HL-60 (cell line): ENCODE data around the gene ITGAD.

Source experiments
- DNase-seq, 2 experiments: peaks; one replicate each; pipeline ENCODE4 v3.0.0-alpha.2; 2010 to 2020; ENCODE audit warnings: low read depth in 1 of 2, low spot score in 1 of 2
- H3K27ac ChIP-seq: fragments of 250-450 bp; sonication (Bioruptor Pico); replicated peaks from 2 replicates; pipeline ENCODE4 v1.5.1; 2020; ENCODE audit warnings: mild to moderate bottlenecking, moderate library complexity
- H3K27me3 ChIP-seq: fragments of 250-450 bp; sonication (Bioruptor Pico); 2 replicates; pipeline ENCODE4 v1.5.1; 2021; ENCODE audit warnings: mild to moderate bottlenecking, moderate library complexity; ENCODE audit not compliant: insufficient read depth, poor library complexity, severe bottlenecking
- H3K4me3 ChIP-seq: replicated peaks from 2 replicates; pipeline ENCODE4 v1.5.1; 2011; ENCODE audit warnings: mild to moderate bottlenecking, control low read depth, low read length; ENCODE audit not compliant: insufficient read depth
- GABPA ChIP-seq: IDR thresholded peaks from 2 replicates; pipeline ENCODE4 v1.6.1; 2012; ENCODE audit warnings: low read depth
- POLR2AphosphoS5 ChIP-seq: IDR thresholded peaks from 2 replicates; pipeline ENCODE4 v1.6.1; 2012; ENCODE audit warnings: low read depth
- SPI1 ChIP-seq: IDR thresholded peaks from 2 replicates; pipeline ENCODE4 v1.6.1; 2012; ENCODE audit warnings: low read depth, mild to moderate bottlenecking, borderline replicate concordance
- TF ChIP-seq, protein P1 (sequence below): IDR thresholded peaks from one replicate; pipeline ENCODE4 v1.5.1; 2011; ENCODE audit warnings: low read length, control low read depth, inconsistent platforms; ENCODE audit not compliant: insufficient read depth
- TF ChIP-seq, protein P2 (sequence below): IDR thresholded peaks from 2 replicates; pipeline ENCODE4 v1.6.1; 2012; ENCODE audit warnings: low read depth; ENCODE audit not compliant: insufficient replicate concordance

The ITGAD gene

DNA sequence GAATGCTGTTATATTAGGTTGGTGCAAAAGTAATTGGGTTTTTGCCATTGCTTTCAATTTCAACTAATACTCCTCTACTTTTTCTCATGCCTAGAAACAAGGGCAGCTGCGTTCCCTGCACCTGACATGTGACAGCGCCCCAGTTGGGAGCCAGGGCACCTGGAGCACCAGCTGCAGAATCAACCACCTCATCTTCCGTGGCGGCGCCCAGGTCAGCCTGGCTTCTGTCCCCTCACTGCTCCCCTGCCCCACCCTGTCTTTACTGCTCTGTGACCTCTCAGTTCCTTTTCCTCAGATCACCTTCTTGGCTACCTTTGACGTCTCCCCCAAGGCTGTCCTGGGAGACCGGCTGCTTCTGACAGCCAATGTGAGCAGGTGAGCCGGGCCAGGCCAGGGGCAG is 16.4 kb upstream of the ITGAD start:
- Histone ChIP-seq H3K4me3 (no peak overlapping the region), H3K27ac (no peak overlapping the region), H3K27me3 (no peaks in the 10 kb centered on the region)
- TF ChIP-seq SPI1, result no peak
- TF ChIP-seq, protein P1, sequence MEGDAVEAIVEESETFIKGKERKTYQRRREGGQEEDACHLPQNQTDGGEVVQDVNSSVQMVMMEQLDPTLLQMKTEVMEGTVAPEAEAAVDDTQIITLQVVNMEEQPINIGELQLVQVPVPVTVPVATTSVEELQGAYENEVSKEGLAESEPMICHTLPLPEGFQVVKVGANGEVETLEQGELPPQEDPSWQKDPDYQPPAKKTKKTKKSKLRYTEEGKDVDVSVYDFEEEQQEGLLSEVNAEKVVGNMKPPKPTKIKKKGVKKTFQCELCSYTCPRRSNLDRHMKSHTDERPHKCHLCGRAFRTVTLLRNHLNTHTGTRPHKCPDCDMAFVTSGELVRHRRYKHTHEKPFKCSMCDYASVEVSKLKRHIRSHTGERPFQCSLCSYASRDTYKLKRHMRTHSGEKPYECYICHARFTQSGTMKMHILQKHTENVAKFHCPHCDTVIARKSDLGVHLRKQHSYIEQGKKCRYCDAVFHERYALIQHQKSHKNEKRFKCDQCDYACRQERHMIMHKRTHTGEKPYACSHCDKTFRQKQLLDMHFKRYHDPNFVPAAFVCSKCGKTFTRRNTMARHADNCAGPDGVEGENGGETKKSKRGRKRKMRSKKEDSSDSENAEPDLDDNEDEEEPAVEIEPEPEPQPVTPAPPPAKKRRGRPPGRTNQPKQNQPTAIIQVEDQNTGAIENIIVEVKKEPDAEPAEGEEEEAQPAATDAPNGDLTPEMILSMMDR, result no peak
- TF ChIP-seq POLR2AphosphoS5, result no peak
- TF ChIP-seq, protein P2, sequence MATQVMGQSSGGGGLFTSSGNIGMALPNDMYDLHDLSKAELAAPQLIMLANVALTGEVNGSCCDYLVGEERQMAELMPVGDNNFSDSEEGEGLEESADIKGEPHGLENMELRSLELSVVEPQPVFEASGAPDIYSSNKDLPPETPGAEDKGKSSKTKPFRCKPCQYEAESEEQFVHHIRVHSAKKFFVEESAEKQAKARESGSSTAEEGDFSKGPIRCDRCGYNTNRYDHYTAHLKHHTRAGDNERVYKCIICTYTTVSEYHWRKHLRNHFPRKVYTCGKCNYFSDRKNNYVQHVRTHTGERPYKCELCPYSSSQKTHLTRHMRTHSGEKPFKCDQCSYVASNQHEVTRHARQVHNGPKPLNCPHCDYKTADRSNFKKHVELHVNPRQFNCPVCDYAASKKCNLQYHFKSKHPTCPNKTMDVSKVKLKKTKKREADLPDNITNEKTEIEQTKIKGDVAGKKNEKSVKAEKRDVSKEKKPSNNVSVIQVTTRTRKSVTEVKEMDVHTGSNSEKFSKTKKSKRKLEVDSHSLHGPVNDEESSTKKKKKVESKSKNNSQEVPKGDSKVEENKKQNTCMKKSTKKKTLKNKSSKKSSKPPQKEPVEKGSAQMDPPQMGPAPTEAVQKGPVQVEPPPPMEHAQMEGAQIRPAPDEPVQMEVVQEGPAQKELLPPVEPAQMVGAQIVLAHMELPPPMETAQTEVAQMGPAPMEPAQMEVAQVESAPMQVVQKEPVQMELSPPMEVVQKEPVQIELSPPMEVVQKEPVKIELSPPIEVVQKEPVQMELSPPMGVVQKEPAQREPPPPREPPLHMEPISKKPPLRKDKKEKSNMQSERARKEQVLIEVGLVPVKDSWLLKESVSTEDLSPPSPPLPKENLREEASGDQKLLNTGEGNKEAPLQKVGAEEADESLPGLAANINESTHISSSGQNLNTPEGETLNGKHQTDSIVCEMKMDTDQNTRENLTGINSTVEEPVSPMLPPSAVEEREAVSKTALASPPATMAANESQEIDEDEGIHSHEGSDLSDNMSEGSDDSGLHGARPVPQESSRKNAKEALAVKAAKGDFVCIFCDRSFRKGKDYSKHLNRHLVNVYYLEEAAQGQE, result no peak
- no peak for TF ChIP-seq GABPA
- no peak for DNase-seq

DNA sequence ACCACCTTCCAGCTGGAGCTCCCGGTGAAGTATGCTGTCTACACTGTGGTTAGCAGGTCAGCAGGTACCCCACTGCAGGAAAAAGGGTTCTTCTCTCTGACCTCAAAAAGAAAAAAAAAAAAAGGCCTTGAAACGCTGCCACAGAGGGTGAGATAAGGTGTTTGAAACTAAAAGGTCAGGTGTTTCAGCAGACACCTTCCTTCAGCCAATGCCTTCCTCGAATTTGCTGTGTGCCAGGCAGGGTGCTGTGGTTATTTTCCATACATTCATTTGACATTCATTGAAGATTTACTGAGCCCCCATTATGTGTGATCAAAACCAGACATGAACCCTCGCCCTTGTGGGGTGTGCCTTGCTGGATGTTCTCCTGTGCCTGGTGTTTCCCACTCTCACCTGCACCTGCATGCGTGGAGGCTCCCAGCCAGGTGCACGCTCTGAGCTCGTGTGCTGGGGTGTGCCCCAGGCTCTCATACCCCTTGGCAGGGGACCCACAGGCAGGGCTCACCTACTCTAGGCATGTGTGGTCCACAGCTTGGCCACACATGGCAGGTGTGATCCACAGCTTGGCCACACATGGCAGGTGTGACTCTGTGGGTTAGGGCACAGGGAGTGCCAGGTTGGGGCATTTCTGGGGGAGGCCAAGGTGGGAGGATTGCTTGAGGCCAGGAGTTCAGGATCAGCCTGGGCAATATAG is 15.8 kb upstream of the ITGAD start:
- TF ChIP-seq GABPA (no peak), SPI1 (no peak), POLR2AphosphoS5 (no peak)
- TF ChIP-seq, protein P2, result no peak
- TF ChIP-seq, protein P1, result no peak
- Histone ChIP-seq H3K27me3 (no peaks in the 10 kb centered on the region), H3K4me3 (no peak overlapping the region), H3K27ac (no peak overlapping the region)
- DNase-seq, result no peak

DNA sequence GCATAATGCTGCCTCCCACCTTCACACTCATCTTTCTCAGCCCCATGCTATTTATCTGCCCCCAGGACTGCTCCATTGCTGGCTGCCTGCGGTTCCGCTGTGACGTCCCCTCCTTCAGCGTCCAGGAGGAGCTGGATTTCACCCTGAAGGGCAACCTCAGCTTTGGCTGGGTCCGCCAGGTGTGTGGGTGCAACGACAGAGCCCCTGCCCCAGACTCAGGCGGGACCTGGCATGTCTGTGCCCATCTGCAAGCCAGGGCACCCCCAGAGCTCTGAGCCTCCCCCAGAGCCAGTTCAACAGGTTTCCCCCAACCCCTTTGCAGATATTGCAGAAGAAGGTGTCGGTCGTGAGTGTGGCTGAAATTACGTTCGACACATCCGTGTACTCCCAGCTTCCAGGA is 12.9 kb upstream of the ITGAD start:
- no peak for DNase-seq
- Histone ChIP-seq H3K27me3 (no peaks in the 10 kb centered on the region), H3K27ac (no peak overlapping the region), H3K4me3 (no peak overlapping the region)
- TF ChIP-seq SPI1 (no peak), GABPA (no peak), POLR2AphosphoS5 (no peak)
- TF ChIP-seq, protein P2, result no peak
- TF ChIP-seq, protein P1, result no peak
